ENCODE measurements around the gene TECPR2.

The TECPR2 gene

DNA sequence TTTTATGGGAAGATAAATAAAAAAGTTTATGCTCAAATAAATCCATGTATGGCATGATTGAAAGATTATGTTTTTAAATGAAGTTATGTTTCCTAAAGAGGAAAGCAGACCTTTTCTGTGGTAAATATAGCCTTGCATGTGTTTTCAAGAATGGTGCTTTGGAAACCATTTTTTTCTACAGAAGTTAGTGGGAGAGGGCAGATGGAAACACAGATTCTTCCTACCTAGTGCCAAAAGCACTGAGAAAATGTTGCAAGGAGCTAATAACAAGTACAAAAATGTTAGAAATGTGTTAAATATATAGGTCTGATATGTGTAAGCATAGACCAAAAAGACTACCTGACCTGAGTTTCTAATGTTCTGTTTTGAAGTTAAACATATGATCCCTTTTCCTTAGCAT, 24.3 kb downstream of the TECPR2 start:
- DNase-seq = no peak

DNA sequence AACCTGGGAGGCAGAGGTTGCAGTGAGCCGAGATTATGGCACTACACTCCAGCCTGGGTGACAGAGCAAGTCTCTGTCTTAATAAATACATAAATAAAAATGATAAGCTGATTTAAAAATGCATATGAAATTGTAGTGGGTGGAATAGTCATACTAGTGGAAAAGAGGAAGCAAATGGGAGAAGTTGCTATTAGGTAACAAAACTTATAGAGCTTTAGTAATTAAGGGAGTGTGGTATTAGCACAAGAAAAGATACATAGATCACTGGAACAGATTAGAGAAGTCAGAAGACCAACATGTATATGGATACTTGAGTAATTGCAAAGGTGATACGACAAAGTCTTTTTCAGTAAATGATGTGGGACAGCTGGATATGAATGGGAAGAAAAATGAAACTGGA, 26.5 kb downstream of the TECPR2 start:
- DNase-seq = no peak

- DNase-seq = no peak
Measured at GRCh38 chr14:102390064-102390855, 27.5 kb downstream of the TECPR2 start.

DNA sequence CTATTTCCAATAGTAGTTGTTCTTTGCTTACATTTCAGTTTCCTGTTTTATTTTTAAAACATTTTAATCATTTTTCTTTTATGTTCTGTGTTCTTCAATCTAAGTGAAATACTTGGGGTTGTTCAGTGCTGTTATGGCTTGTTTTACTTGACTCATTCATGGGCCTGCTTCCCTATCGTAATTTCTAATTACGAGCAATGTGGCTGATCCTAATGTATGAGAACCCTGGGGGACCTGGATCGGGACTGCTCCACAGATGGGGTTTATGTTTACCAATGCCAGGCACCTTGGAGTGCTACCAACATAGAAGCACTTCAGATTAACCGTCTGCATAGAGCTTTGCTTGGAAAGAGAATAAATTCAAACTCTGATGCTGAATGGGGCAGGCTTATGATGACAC, 29.8 kb downstream of the TECPR2 start:
- DNase-seq = no peak

GRCh38 chr14:102394717-102395375, 32.1 kb downstream of the TECPR2 start:
- no peak for DNase-seq

- no peak for DNase-seq
Measured at GRCh38 chr14:102396521-102396920, 33.8 kb downstream of the TECPR2 start.

GRCh38 chr14:102403028-102403427, 40.3 kb downstream of the TECPR2 start:
- no peak for DNase-seq

GRCh38 chr14:102407258-102407657, 44.5 kb downstream of the TECPR2 start:
- no peak for DNase-seq

GRCh38 chr14:102408724-102409123, 46.0 kb downstream of the TECPR2 start:
- DNase-seq = no peak

- no peak for DNase-seq
Measured at GRCh38 chr14:102415671-102416070, 52.9 kb downstream of the TECPR2 start.

- DNase-seq = no peak
Measured at GRCh38 chr14:102417001-102417431, 54.3 kb downstream of the TECPR2 start.

- DNase-seq = no peak
Measured at GRCh38 chr14:102417646-102418045, 54.9 kb downstream of the TECPR2 start.

GRCh38 chr14:102418169-102418852, 55.6 kb downstream of the TECPR2 start:
- DNase-seq = no peak

GRCh38 chr14:102418853-102419240, 56.1 kb downstream of the TECPR2 start:
- DNase-seq = no peak

GRCh38 chr14:102419276-102419675, 56.5 kb downstream of the TECPR2 start:
- DNase-seq = no peak

DNA sequence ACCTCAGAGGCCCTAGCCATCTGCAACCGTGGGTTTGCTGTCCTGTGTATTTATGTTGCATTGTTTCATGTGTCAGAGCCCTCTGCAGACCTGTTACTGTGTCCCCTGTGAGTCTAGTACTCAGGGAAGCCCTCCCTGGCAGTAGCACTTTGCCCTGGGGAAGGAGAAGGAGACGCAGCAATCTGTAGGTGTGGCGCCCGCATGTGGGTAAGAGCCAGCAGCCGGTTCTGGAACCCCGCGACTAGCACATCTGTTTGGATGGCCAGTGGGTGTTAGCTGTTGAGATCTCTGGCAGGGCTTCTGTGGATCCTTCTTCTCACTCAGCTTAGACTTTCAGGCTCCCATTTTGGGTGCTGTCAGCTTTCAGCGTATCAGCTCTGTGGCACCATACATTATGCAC, 57.0 kb downstream of the TECPR2 start:
- DNase-seq = no peak

DNA sequence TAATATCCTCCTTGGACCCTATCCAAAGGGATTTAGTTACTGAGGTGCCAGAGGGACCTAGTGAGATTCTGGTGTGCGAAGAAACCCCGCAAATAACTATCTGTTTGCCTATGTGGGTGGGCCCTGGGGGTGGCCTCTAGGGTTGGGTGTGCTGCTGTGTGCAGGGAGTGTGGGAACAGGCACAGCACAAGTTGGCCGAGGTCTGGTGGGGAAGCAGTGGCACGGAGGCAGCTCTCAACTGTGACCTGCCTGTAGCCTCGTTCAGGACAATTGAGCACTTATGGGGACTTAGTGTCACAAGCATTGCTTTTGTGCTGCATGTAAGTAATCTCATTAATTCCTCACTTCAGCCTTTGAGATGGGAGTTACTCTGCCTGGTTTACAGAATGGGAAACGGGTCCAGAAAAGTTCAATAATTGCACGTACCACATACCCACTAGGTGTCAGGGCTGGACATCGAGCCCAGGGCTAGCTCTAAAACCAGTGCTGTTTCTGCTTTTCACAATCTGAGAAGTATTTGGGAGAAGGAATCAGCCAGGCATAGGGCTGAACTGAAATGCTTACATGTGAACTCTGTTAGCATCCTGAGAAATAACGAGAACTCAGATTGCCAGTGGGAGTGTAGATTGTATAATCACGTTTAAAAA, 58.8 kb downstream of the TECPR2 start:
- DNase-seq = no peak

- DNase-seq = no peak
Measured at GRCh38 chr14:102424520-102424919, 61.8 kb downstream of the TECPR2 start.

DNA sequence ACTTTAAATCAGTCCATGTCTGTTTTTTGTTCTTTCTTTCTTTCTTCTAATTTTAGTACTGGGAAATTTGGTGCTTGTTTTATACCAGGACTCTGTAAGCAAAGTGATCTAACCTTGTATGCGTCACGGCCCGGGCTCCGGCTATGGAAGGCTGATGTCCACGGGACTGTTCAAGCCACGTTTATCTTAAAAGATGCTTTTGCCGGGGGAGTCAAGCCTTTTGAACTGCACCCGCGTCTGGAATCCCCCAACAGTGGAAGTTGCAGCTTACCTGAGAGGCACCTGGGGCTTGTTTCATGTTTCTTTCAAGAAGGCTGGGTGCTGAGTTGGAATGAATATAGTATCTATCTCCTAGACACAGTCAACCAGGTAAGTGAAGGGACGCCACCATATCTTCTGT, 62.2 kb downstream of the TECPR2 start:
- no peak for DNase-seq

- DNase-seq = no peak
Measured at GRCh38 chr14:102426796-102427195, 64.1 kb downstream of the TECPR2 start.

DNA sequence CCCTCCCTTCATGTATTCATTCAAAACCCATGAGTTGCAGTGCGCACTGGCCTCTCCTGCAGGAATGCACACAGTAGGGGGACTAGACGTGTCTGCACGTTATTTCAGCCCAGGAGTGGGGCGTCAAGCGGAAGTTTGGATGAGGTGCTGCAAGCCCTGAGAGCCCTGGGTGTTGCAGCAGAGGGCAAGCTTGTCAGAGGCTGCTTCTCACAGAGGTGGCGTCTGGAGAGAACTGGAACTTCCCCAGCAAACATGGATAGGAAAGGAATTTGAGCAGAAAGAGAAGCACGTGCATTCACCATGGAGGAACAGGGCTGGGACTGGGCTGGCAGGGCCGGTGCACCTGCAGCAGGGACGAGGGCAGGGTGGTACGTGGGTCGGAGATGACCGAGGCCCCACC, 64.9 kb downstream of the TECPR2 start:
- DNase-seq = no peak

DNA sequence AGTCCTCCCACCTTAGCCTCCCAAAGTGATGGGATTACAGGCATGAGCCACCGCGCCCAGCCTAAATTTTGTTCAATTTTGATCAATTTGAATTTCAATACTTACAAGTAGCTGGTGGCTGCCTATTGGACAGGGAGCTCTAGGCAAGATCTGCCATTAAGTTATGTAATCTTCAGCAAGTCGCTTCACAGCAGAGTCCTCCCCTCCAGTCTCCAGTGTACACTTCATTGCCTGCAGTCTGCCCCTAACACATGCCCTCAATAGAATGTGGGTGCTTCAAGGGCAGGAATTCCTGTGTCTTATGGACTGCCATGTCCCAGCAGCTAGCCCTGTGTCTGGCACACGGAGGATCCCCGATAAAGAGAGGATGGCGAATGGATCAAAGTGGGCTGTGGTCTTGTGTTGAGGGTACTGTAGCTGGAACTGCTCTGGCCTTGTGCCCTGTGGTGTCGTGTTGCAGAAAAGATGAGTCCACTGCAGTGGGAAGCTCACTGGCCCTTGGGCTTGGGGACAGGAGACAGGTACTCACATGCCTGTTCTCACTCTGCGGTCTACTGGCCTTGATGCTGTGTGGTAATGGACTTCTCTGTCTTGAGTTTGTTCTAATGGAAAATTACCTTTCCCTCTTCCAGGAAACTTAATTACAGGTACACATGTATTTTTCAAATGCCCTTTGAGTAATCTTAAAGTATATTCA, 67.6 kb downstream of the TECPR2 start:
- no peak for DNase-seq

- no peak for DNase-seq
Measured at GRCh38 chr14:102431751-102432150, 69.0 kb downstream of the TECPR2 start.

All from NCI-H510A (cell line).